ENCODE results near the gene PI4K2A.

Gene PI4K2A

DNA sequence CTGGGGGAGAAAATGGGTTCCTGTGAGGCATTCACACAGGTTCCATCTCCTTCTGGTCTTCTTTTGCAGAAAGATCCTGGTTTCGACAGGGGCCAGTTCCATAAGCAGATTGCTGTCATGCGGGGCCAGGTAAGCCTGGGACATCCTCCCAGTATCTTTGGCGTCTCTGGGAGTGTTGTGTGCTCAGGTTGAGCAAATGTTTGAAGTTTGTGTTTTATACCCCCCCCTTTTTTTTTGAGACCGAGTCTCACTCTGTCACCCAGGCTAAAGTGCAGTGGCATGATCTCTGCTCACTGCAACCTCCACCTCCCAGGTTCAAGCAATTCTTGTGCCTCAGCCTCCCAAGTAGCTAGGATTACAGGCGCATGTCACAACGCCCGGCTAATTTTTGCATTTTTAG is 26.5 kb downstream of the PI4K2A start:
- no peak overlapping the region for H3K9ac ChIP-seq (ENCODE audit: low read length)

GRCh38 chr10:97667463-97667862 is 27.0 kb downstream of the PI4K2A start:
- Histone ChIP-seq H3K9ac (ENCODE audit: low read length) (no peak overlapping the region), H3K36me3 (replicated peaks; ENCODE audit: low read depth, low read length) (peaks cover 14% of the 10 kb centered on the region), H3K4me3 (ENCODE audit: low read length) (no peak overlapping the region), H3K27ac (ENCODE audit: low read length) (no peak overlapping the region), H2AFZ (ENCODE audit: low read depth, low read length) (no peak overlapping the region), H3K4me2 (ENCODE audit: low read length) (no peak overlapping the region), H3K27me3 (ENCODE audit: low read depth, low read length) (no peaks in the 10 kb centered on the region), H4K20me1 (ENCODE audit: insufficient read depth, low read length) (no peaks in the 10 kb centered on the region), H3K79me2 (ENCODE audit: low read length) (no peaks in the 10 kb centered on the region), H3K9me3 (ENCODE audit: insufficient read depth, low read length) (no peaks in the 10 kb centered on the region), H3K4me1 (ENCODE audit: low read length) (no peaks in the 10 kb centered on the region)
- TF ChIP-seq CTCF (IDR thresholded peaks at IDR 0.05; ENCODE audit: low read depth, low read length) (no peak), EZH2phosphoT487 (IDR thresholded peaks at IDR 0.05; ENCODE audit: low read depth) (no peak)

More for the DNA sequence above, 26.5 kb downstream of the PI4K2A start:
- no peaks in the 10 kb centered on the region for H3K79me2 ChIP-seq (ENCODE audit: low read length)
- TF ChIP-seq CTCF (IDR thresholded peaks at IDR 0.05; ENCODE audit: low read depth, low read length) (no peak), EZH2phosphoT487 (IDR thresholded peaks at IDR 0.05; ENCODE audit: low read depth) (no peak)
- H3K4me1 ChIP-seq (ENCODE audit: low read length), result no peaks in the 10 kb centered on the region
- H3K27ac ChIP-seq (ENCODE audit: low read length), result no peak overlapping the region
- no peaks in the 10 kb centered on the region for H3K27me3 ChIP-seq (ENCODE audit: low read depth, low read length)
- H2AFZ ChIP-seq (ENCODE audit: low read depth, low read length), result no peak overlapping the region
- no peaks in the 10 kb centered on the region for H3K9me3 ChIP-seq (ENCODE audit: insufficient read depth, low read length)
- H3K4me3 ChIP-seq (ENCODE audit: low read length), result no peak overlapping the region
- H3K4me2 ChIP-seq (ENCODE audit: low read length), result no peak overlapping the region
- no peaks in the 10 kb centered on the region for H4K20me1 ChIP-seq (ENCODE audit: insufficient read depth, low read length)
- peaks cover 14% of the 10 kb centered on the region for H3K36me3 ChIP-seq (replicated peaks; ENCODE audit: low read depth, low read length)

DNA sequence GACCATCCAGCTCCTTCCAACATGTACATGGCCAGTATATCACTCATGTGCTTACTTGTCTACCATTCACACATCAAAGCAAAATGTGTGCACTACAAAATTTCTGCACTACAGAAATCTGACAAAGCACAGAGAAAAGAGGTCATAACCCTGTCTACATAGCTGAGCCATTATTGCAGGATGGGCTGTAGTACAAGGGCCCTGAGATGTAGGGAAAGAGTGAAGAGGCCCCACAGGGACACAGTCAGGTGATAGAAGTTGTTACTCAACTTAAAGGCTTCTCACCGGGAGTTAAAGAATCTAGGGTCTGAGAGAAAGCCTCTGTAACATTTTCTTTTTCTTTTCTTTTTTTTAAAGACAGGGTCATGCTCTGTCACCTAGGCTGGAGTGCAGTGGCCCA is 29.1 kb downstream of the PI4K2A start:
- Histone ChIP-seq H3K4me2 (ENCODE audit: low read length) (no peak overlapping the region), H3K4me3 (ENCODE audit: low read length) (no peak overlapping the region), H3K4me1 (ENCODE audit: low read length) (no peaks in the 10 kb centered on the region), H3K79me2 (ENCODE audit: low read length) (no peaks in the 10 kb centered on the region), H4K20me1 (ENCODE audit: insufficient read depth, low read length) (no peaks in the 10 kb centered on the region), H2AFZ (ENCODE audit: low read depth, low read length) (no peak overlapping the region), H3K27ac (ENCODE audit: low read length) (no peak overlapping the region), H3K9me3 (ENCODE audit: insufficient read depth, low read length) (no peaks in the 10 kb centered on the region), H3K9ac (ENCODE audit: low read length) (no peak overlapping the region), H3K36me3 (replicated peaks; ENCODE audit: low read depth, low read length) (peaks cover 9% of the 10 kb centered on the region), H3K27me3 (ENCODE audit: low read depth, low read length) (no peaks in the 10 kb centered on the region)
- TF ChIP-seq CTCF (IDR thresholded peaks at IDR 0.05; ENCODE audit: low read depth, low read length) (no peak), EZH2phosphoT487 (IDR thresholded peaks at IDR 0.05; ENCODE audit: low read depth) (no peak)

- H3K36me3 ChIP-seq (replicated peaks; ENCODE audit: low read depth, low read length), result peaks cover 8% of the 10 kb centered on the region
Measured at GRCh38 chr10:97673736-97674525, 33.5 kb downstream of the PI4K2A start.

More at GRCh38 chr10:97673736-97674525, 33.5 kb downstream of the PI4K2A start:
- Histone ChIP-seq H3K79me2 (ENCODE audit: low read length) (no peaks in the 10 kb centered on the region), H3K27me3 (ENCODE audit: low read depth, low read length) (no peaks in the 10 kb centered on the region), H3K9ac (ENCODE audit: low read length) (no peak overlapping the region), H2AFZ (ENCODE audit: low read depth, low read length) (no peak overlapping the region), H3K27ac (ENCODE audit: low read length) (no peak overlapping the region), H4K20me1 (ENCODE audit: insufficient read depth, low read length) (0 out of 2 replicates have a peak, but pooled peaks cover 4% of the 10 kb centered on the region), H3K4me1 (ENCODE audit: low read length) (peaks cover 8% of the 10 kb centered on the region), H3K4me3 (ENCODE audit: low read length) (no peak overlapping the region), H3K4me2 (ENCODE audit: low read length) (no peak overlapping the region), H3K9me3 (ENCODE audit: insufficient read depth, low read length) (no peaks in the 10 kb centered on the region)
- TF ChIP-seq CTCF (IDR thresholded peaks at IDR 0.05; ENCODE audit: low read depth, low read length), result no peak
- TF ChIP-seq EZH2phosphoT487 (IDR thresholded peaks at IDR 0.05; ENCODE audit: low read depth), result no peak
